ENCODE results near the gene CEP170.

Gene CEP170

GRCh38 chr1:243254233-243254926, 701 bp downstream of the CEP170 start (continued):
- TF ChIP-seq ZNF248 (tag by site-specific recombination; IDR thresholded peaks at IDR 0.05) = no peak
- no peak for TF ChIP-seq ZSCAN16 (tag by site-specific recombination; IDR thresholded peaks at IDR 0.05)
- no peak for TF ChIP-seq ZNF704 (tag by site-specific recombination; IDR thresholded peaks at IDR 0.05)
- TF ChIP-seq ZNF670 (tag by site-specific recombination; IDR thresholded peaks at IDR 0.05; ENCODE audit: low read depth) = no peak
- TF ChIP-seq PRDM1 (tag by site-specific recombination; IDR thresholded peaks at IDR 0.05) = peak; percentile 60
- TF ChIP-seq CTCF (tag by site-specific recombination; IDR thresholded peaks at IDR 0.05) = peak; percentile 28; the same call in 1 of the 2 replicates
- TF ChIP-seq REST (tag by site-specific recombination; IDR thresholded peaks at IDR 0.05) = peak; percentile 66; the same call in 1 of the 2 replicates
- TF ChIP-seq ZNF558 (tag by site-specific recombination; IDR thresholded peaks at IDR 0.05) = peak; percentile 56
- TF ChIP-seq ZNF660 (tag by site-specific recombination; IDR thresholded peaks at IDR 0.05) = peak; percentile 73; the same call in 1 of the 2 replicates
- no peak for TF ChIP-seq RBAK (tag by site-specific recombination; IDR thresholded peaks at IDR 0.05)
- TF ChIP-seq GFI1B (tag by site-specific recombination; IDR thresholded peaks at IDR 0.05) = 0 out of 2 replicates have a peak, but pooled peaks have one; percentile 13
- TF ChIP-seq ZNF114 (tag by site-specific recombination; IDR thresholded peaks at IDR 0.05) = no peak
- TF ChIP-seq PRDM4 (tag by site-specific recombination; IDR thresholded peaks at IDR 0.05) = no peak
- no peak for TF ChIP-seq ZNF354C (tag by site-specific recombination; IDR thresholded peaks at IDR 0.05; ENCODE audit: borderline replicate concordance, low read depth)
- TF ChIP-seq ZNF146 (tag by site-specific recombination; IDR thresholded peaks at IDR 0.05) = no peak
- no peak for TF ChIP-seq ZNF132 (tag by site-specific recombination; IDR thresholded peaks at IDR 0.05; ENCODE audit: borderline replicate concordance)
- TF ChIP-seq ZNF239 (tag by site-specific recombination; IDR thresholded peaks at IDR 0.05) = no peak
- no peak for TF ChIP-seq ZNF473 (tag by site-specific recombination; IDR thresholded peaks at IDR 0.05)
- TF ChIP-seq ZNF791 (tag by site-specific recombination; IDR thresholded peaks at IDR 0.05) = no peak
- no peak for TF ChIP-seq KLF9 (tag by site-specific recombination; IDR thresholded peaks at IDR 0.05; ENCODE audit: low read depth)
- no peak for TF ChIP-seq ZNF768 (tag by site-specific recombination; IDR thresholded peaks at IDR 0.05)
- no peak for TF ChIP-seq ZNF138 (tag by site-specific recombination; IDR thresholded peaks at IDR 0.05; ENCODE audit: borderline replicate concordance)
- TF ChIP-seq ZNF175 (tag by site-specific recombination; IDR thresholded peaks at IDR 0.05) = no peak
- no peak for TF ChIP-seq YY2 (tag by site-specific recombination; IDR thresholded peaks at IDR 0.05)
- no peak for TF ChIP-seq ZNF560 (tag by site-specific recombination; IDR thresholded peaks at IDR 0.05; ENCODE audit: borderline replicate concordance)
- no peak for TF ChIP-seq OVOL3 (tag by site-specific recombination; IDR thresholded peaks at IDR 0.05)
- TF ChIP-seq ZNF645 (tag by site-specific recombination; IDR thresholded peaks at IDR 0.05) = no peak
- TF ChIP-seq INSM2 (tag by site-specific recombination; IDR thresholded peaks at IDR 0.05) = no peak
- no peak for TF ChIP-seq MEIS1 (CRISPR knock-in tag; IDR thresholded peaks at IDR 0.05; ENCODE audit: borderline replicate concordance)
- no peak for TF ChIP-seq ZNF785 (tag by site-specific recombination; IDR thresholded peaks at IDR 0.05)
